Neural progenitor cell (in vitro differentiated cells): ENCODE measurements around the gene SPATA21. TPM values are rescaled to one million over a fixed set of nuclear protein-coding genes. Genes with fewer than 3 reads are reported as not detected.

Source experiments
- DNase-seq: peaks from one replicate; pipeline ENCODE4 v3.0.0-alpha.2; 2016; ENCODE audit warnings: low spot score
- H2AFZ ChIP-seq: fragments of 200-600 bp; sonication (generic); replicated peaks from 2 replicates; pipeline ENCODE4 v1.6.1; 2016; ENCODE audit warnings: antibody characterized with exemption
- H3F3A ChIP-seq: fragments of 200-600 bp; sonication (generic); 2 replicates; pipeline ENCODE4 v1.6.1; 2016; ENCODE audit warnings: antibody characterized with exemption, low read depth
- H3K27ac ChIP-seq: fragments of 200-600 bp; sonication (generic); 2 replicates; pipeline ENCODE4 v1.5.1; 2016; ENCODE audit warnings: mild to moderate bottlenecking
- H3K27me3 ChIP-seq: fragments of 200-600 bp; sonication (generic); 2 replicates; pipeline ENCODE4 v1.6.1; 2016; ENCODE audit warnings: mild to moderate bottlenecking, moderate library complexity
- H3K36me3 ChIP-seq: fragments of 200-600 bp; sonication (generic); 2 replicates; pipeline ENCODE4 v1.5.1; 2016
- H3K4me1 ChIP-seq: fragments of 200-600 bp; sonication (generic); 2 replicates; pipeline ENCODE4 v1.6.1; 2016; ENCODE audit warnings: mixed run types
- H3K4me2 ChIP-seq: fragments of 200-600 bp; sonication (generic); 2 replicates; pipeline ENCODE4 v1.6.1; 2016
- H3K4me3 ChIP-seq: fragments of 200-600 bp; sonication (generic); 2 replicates; pipeline ENCODE4 v1.5.1; 2016
- H3K79me2 ChIP-seq: fragments of 200-600 bp; sonication (generic); 2 replicates; pipeline ENCODE4 v1.6.1; 2016; ENCODE audit warnings: low read depth
- H3K9ac ChIP-seq: fragments of 200-600 bp; sonication (generic); 2 replicates; pipeline ENCODE4 v1.6.1; 2016
- H3K9me3 ChIP-seq: fragments of 200-600 bp; sonication (generic); 2 replicates; pipeline ENCODE4 v1.5.1; 2016; ENCODE audit warnings: low read depth
- H4K20me1 ChIP-seq: fragments of 200-600 bp; sonication (generic); 2 replicates; pipeline ENCODE4 v1.6.1; 2016; ENCODE audit warnings: low read depth
- H3K27ac Mint-ChIP-seq: 3 replicates; pipeline ENCODE4 v1.8.0; 2021; ENCODE audit warnings: mixed read lengths
- H3K27me3 Mint-ChIP-seq: 2 replicates; pipeline ENCODE4 v1.8.0; 2022; ENCODE audit warnings: low read depth, mild to moderate bottlenecking, inconsistent platforms, moderate library complexity, mixed read lengths; ENCODE audit not compliant: insufficient read depth
- H3K36me3 Mint-ChIP-seq: 3 replicates; pipeline ENCODE4 v1.8.0; 2021; ENCODE audit warnings: mixed read lengths
- H3K4me1 Mint-ChIP-seq: 3 replicates; pipeline ENCODE4 v1.8.0; 2021; ENCODE audit warnings: mixed read lengths
- H3K4me3 Mint-ChIP-seq: 3 replicates; pipeline ENCODE4 v1.8.0; 2021; ENCODE audit warnings: mild to moderate bottlenecking, moderate library complexity, mixed read lengths
- H3K9me3 Mint-ChIP-seq: 3 replicates; pipeline ENCODE4 v1.8.0; 2020; ENCODE audit warnings: mixed read lengths
- CTCF ChIP-seq: fragments of 200-600 bp; sonication (generic); IDR thresholded peaks from 2 replicates; pipeline ENCODE4 v1.5.1; 2017; ENCODE audit warnings: antibody characterized with exemption, mild to moderate bottlenecking
- EZH2 ChIP-seq: fragments of 200-600 bp; sonication (generic); IDR thresholded peaks from 2 replicates; pipeline ENCODE4 v1.6.1; 2017; ENCODE audit warnings: antibody characterized with exemption, mild to moderate bottlenecking, moderate library complexity
- EZH2phosphoT487 ChIP-seq: fragments of 200-600 bp; sonication (generic); IDR thresholded peaks from 2 replicates; pipeline ENCODE4 v1.6.1; 2017; ENCODE audit warnings: antibody characterized with exemption
- total RNA-seq: library from RNA; depleted of rRNA; stranded (reverse); fragments of >200 nt; gene quantifications from 2 replicates; pipeline ENCODE4 v1.2.3, GENCODE V29; 2015; ENCODE audit warnings: low replicate concordance

The SPATA21 gene
- total RNA-seq, 1 donor from 2014 or later: not detected

GRCh38 chr1:16449065-16449464, 11.8 kb upstream of the SPATA21 start:
- no peak overlapping the region for H3K27ac Mint-ChIP-seq
- no peaks in the 10 kb centered on the region for H3K36me3 ChIP-seq

GRCh38 chr1:16447641-16448040, 10.4 kb upstream of the SPATA21 start:
- peaks cover 4% of the 10 kb centered on the region for H3K79me2 ChIP-seq
- H2AFZ ChIP-seq: no peak overlapping the region
- H3K4me2 ChIP-seq: no peak overlapping the region
- no peaks in the 10 kb centered on the region for H3K9me3 ChIP-seq
- H3K36me3 ChIP-seq: no peaks in the 10 kb centered on the region
- H3K27ac Mint-ChIP-seq: no peak overlapping the region
- no peak overlapping the region for H3K4me3 ChIP-seq
- no peak overlapping the region for H3K9ac ChIP-seq
- no peaks in the 10 kb centered on the region for H3K4me1 Mint-ChIP-seq
- peaks cover 2% of the 10 kb centered on the region for H3K27me3 Mint-ChIP-seq
- H3K36me3 Mint-ChIP-seq: peaks cover 27% of the 10 kb centered on the region
- H4K20me1 ChIP-seq: peaks cover 4% of the 10 kb centered on the region
- no peaks in the 10 kb centered on the region for H3K9me3 Mint-ChIP-seq
- DNase-seq: no peak
- no peak overlapping the region for H3K27ac ChIP-seq
- H3K4me3 Mint-ChIP-seq: no peak overlapping the region
- no peaks in the 10 kb centered on the region for H3F3A ChIP-seq
- TF ChIP-seq EZH2phosphoT487: no peak
- no peak for TF ChIP-seq EZH2
- TF ChIP-seq CTCF: no peak
- H3K27me3 ChIP-seq: no peaks in the 10 kb centered on the region
- no peaks in the 10 kb centered on the region for H3K4me1 ChIP-seq

More at GRCh38 chr1:16449065-16449464, 11.8 kb upstream of the SPATA21 start:
- TF ChIP-seq CTCF (no peak), EZH2 (no peak), EZH2phosphoT487 (no peak)
- H3K36me3 Mint-ChIP-seq: peaks cover 27% of the 10 kb centered on the region
- H3K27me3 Mint-ChIP-seq: peaks cover 2% of the 10 kb centered on the region
- Histone ChIP-seq H2AFZ (no peak overlapping the region), H3K9me3 (no peaks in the 10 kb centered on the region), H3K4me2 (no peak overlapping the region), H3K9ac (no peak overlapping the region), H3K27me3 (no peaks in the 10 kb centered on the region), H3K79me2 (no peaks in the 10 kb centered on the region), H3F3A (no peaks in the 10 kb centered on the region), H4K20me1 (no peaks in the 10 kb centered on the region), H3K27ac (no peak overlapping the region), H3K4me3 (no peak overlapping the region), H3K4me1 (no peaks in the 10 kb centered on the region)
- no peak for DNase-seq
- H3K4me3 Mint-ChIP-seq: no peak overlapping the region
- H3K9me3 Mint-ChIP-seq: no peaks in the 10 kb centered on the region
- no peaks in the 10 kb centered on the region for H3K4me1 Mint-ChIP-seq

DNA sequence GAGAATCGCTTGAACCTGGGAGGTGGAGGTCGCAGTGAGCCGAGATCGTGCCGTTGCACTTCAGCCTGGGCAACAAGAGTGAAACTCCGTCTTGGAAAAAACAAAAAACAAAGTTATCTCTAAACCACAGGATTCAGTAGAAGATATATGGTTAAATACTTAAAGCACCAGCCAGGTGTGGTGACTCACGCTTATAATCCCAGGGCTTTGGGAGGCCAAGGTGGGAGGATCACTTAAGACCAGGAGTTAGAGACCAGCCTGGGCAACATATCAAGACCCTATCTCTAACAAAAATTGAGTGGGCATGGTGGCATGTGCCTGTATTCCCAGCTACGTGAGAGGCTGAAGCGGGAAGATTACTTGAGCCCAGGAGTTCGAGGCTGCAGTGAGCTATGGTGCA, 8.9 kb upstream of the SPATA21 start:
- Mint-ChIP-seq H3K9me3 (no peaks in the 10 kb centered on the region), H3K4me3 (no peak overlapping the region), H3K4me1 (peaks cover 9% of the 10 kb centered on the region), H3K27me3 (peaks cover 2% of the 10 kb centered on the region), H3K36me3 (peaks cover 21% of the 10 kb centered on the region), H3K27ac (no peak overlapping the region)
- Histone ChIP-seq H3K27me3 (no peaks in the 10 kb centered on the region), H2AFZ (no peak overlapping the region), H3K9ac (no peak overlapping the region), H3F3A (no peaks in the 10 kb centered on the region), H4K20me1 (peaks cover 19% of the 10 kb centered on the region), H3K4me1 (peaks cover 5% of the 10 kb centered on the region), H3K4me2 (no peak overlapping the region), H3K27ac (no peak overlapping the region), H3K4me3 (no peak overlapping the region), H3K79me2 (peaks cover 19% of the 10 kb centered on the region), H3K9me3 (no peaks in the 10 kb centered on the region), H3K36me3 (no peaks in the 10 kb centered on the region)
- TF ChIP-seq CTCF (no peak), EZH2 (no peak), EZH2phosphoT487 (no peak)
- DNase-seq: no peak

DNA sequence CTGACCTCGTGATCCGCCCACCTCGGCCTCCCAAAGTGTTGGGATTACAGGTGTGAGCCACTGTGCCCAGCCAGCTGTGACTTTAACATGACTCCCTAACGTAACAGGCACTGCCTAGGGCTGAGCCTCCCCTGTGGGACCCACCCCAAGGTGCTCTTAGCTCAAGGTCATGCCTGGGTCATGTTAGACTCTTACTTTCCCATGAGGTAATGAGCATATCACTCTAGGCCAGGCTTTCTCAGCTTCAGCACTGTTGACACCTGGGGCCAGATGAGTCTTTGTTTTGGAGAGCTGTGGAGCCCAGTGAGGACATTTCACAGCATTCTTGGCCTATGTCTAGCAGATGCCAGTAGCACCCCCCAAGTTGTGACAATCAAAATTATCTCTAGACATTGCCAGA, 7.8 kb upstream of the SPATA21 start:
- Histone ChIP-seq H2AFZ (no peak overlapping the region), H4K20me1 (peaks cover 19% of the 10 kb centered on the region), H3K27me3 (no peaks in the 10 kb centered on the region), H3K4me3 (no peak overlapping the region), H3K9me3 (no peaks in the 10 kb centered on the region), H3F3A (peaks cover 3% of the 10 kb centered on the region), H3K4me1 (peaks cover 5% of the 10 kb centered on the region), H3K9ac (no peak overlapping the region), H3K4me2 (no peak overlapping the region), H3K36me3 (no peaks in the 10 kb centered on the region), H3K27ac (no peak overlapping the region), H3K79me2 (peaks cover 24% of the 10 kb centered on the region)
- peaks cover 13% of the 10 kb centered on the region for H3K4me1 Mint-ChIP-seq
- TF ChIP-seq CTCF: no peak
- TF ChIP-seq EZH2: no peak
- no peak for TF ChIP-seq EZH2phosphoT487
- peaks cover 17% of the 10 kb centered on the region for H3K36me3 Mint-ChIP-seq
- H3K4me3 Mint-ChIP-seq: no peak overlapping the region
- H3K27me3 Mint-ChIP-seq: peaks cover 4% of the 10 kb centered on the region
- H3K9me3 Mint-ChIP-seq: no peaks in the 10 kb centered on the region
- H3K27ac Mint-ChIP-seq: no peak overlapping the region
- DNase-seq: no peak
